AG09319 (cell line): ENCODE results near the gene C20orf202.
A peak's percentile ranks its signal among the peaks of the same experiment; 100 is the strongest.
"Not testable (repeated sequence)": the region's sequence is repeated elsewhere in the genome, so short reads cannot be mapped to it uniquely, and the experiment has no call there.

Source experiments
- DNase-seq: peaks from one replicate; pipeline ENCODE4 v3.0.0-alpha.2; 2010; ENCODE audit warnings: low read depth; ENCODE audit errors: extremely low read depth
- CTCF ChIP-seq: IDR thresholded peaks from 2 replicates; pipeline ENCODE4 v1.5.1; 2011; ENCODE audit warnings: low read depth, mild to moderate bottlenecking, inconsistent platforms, low read length, moderate library complexity

Gene C20orf202

GRCh38 chr20:1232286-1233111 lies 29.2 kb downstream of the C20orf202 start:
- TF ChIP-seq CTCF: no peak
- DNase-seq: no peak

GRCh38 chr20:1240549-1240948 lies 37.3 kb downstream of the C20orf202 start:
- no peak for TF ChIP-seq CTCF

DNA sequence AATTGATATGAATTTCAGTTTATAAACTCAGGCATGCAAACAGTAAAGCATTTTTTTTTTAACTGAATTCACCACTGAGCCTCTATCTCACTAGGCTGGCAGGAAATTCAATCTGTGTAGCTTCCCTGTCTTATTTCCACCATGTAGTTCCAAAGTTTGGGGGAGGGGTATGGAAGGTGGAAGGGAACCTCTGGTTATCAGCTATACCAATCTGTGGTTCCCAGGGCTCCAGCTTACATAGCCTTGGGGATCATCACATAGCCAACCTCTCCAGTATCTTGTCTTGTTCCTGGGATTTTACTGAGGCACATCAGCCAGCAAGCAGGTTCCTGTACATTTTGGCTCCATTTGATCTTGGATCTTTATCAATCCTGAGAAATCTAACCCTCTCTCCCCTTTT lies 38.2 kb downstream of the C20orf202 start:
- no peak for DNase-seq
- no peak for TF ChIP-seq CTCF

More at GRCh38 chr20:1240549-1240948, 37.3 kb downstream of the C20orf202 start:
- DNase-seq: no peak

- no peak for TF ChIP-seq CTCF
- DNase-seq: no peak
Observed at GRCh38 chr20:1242099-1242498, 38.8 kb downstream of the C20orf202 start.

DNA sequence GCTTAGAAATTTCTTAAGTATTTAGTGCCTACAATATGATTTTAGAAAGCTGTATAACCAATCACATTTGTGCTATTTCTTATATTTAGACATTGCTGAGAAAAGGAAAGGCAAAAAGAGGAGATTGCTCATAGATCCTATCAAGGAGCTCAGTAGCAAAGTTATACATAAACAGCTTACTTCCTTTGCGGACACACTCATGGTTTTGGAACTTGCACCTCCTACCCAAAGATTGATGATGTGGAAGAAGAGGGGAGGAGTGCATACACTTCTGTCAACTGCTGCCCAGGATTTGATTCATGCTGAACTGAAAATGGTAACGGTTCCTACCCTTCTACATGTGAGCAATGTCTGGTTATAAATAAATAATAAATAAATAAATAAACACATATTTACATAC lies 39.3 kb downstream of the C20orf202 start:
- DNase-seq: peak; percentile 14
- TF ChIP-seq CTCF: no peak

DNA sequence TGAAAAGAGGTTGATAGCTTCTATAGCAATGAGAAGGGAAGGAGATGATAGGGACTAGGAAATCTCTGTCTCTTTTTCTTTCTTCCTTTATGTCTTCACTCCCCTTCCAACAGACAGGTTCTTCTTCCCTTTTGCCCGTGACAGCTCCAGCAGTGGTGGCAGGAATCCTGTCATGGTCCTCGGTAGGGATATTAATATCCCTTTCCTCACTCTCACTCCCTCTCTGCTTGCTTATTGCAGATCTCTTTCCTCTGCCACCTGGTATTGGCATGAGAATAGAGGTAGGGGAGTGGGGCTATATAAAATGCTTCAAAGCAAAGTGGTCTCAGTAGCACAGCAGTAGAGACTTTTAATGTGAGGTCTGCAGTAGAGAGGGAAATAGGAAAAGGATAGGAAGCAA lies 42.3 kb downstream of the C20orf202 start:
- DNase-seq: no peak
- TF ChIP-seq CTCF: no peak

DNA sequence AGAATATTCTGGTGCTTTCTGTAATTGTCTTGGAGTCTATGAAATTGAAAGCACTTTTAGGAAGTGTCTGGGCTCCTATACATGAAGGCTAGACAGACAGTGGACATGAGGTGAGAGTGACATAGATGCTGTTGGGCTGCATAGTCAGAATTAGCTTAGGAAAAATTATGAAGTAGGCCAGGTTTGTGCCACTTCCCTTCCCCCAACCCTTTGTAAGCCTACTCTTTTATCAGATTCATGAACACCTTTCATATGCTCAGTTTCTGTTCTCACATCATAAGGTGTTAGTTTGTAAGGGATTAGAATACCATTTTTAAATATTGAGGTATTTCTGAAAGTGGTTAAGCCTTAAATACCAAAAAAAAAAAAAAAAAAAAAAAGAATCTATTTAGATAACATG lies 44.4 kb downstream of the C20orf202 start:
- DNase-seq: no peak
- no peak for TF ChIP-seq CTCF

- not testable (repeated sequence) for DNase-seq
Observed at GRCh38 chr20:1250282-1250681, 47.0 kb downstream of the C20orf202 start.
